Tongue (tissue), 2 donors: Measurements from ENCODE around the gene PREX1. TPM values are rescaled to one million over a fixed set of nuclear protein-coding genes. Genes with fewer than 3 reads are reported as not detected.
A peak's percentile ranks its signal among the peaks of the same experiment; 100 is the strongest.

Experiments used
- DNase-seq: peaks from one replicate; pipeline ENCODE4 v3.0.0-alpha.2; 2015
- total RNA-seq: library from RNA; depleted of rRNA; stranded (reverse); fragments of >200 nt; gene quantifications from one replicate; pipeline ENCODE4 v1.2.3, GENCODE V29; 2014

PREX1 gene
- total RNA-seq, 1 donor from 2014 or later, result 29.4 TPM

DNA sequence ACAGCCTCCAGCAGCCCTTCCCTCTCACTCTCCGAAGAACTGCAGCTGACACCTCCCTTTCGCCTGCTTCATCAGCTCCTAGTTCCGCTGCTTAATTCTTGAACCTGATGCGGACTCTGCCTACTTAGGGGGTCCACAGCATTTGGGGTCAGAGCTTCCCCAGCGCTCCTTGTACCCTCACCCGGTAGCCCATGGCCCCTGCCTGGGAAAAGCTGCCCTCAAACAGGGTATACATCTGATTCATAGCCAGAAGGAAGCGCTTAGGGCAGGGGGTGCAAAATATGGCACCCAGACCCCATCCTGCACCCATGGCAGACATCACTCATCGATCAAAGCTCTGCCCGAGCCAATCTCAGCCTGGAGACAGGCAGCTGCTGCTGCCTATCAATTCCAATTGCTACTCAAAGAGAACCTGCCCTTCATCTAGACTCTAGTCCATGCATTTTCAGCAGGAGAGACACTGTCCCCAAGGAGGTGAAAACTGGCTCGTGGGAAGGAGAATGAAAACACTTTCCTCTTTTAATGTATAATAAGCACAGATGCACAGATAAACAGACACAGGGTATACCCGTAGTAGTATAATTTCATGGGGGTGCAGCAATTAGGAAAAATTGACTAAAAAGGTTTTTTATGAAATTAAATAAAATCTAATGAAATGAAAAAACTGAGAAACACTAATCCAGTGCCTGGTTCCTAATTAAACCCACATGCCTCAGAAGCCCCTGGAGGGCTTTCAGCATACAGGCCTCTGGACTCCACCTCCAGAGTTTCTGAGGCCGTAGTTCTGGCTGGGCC, 194.8 kb downstream of the PREX1 start:
- DNase-seq, result no peak

GRCh38 chr20:48632017-48632824, 195.6 kb downstream of the PREX1 start:
- no peak for DNase-seq

- peak; percentile 57 for DNase-seq
These were observed 196.4 kb downstream of the PREX1 start for GRCh38 chr20:48631114-48632016.

DNA sequence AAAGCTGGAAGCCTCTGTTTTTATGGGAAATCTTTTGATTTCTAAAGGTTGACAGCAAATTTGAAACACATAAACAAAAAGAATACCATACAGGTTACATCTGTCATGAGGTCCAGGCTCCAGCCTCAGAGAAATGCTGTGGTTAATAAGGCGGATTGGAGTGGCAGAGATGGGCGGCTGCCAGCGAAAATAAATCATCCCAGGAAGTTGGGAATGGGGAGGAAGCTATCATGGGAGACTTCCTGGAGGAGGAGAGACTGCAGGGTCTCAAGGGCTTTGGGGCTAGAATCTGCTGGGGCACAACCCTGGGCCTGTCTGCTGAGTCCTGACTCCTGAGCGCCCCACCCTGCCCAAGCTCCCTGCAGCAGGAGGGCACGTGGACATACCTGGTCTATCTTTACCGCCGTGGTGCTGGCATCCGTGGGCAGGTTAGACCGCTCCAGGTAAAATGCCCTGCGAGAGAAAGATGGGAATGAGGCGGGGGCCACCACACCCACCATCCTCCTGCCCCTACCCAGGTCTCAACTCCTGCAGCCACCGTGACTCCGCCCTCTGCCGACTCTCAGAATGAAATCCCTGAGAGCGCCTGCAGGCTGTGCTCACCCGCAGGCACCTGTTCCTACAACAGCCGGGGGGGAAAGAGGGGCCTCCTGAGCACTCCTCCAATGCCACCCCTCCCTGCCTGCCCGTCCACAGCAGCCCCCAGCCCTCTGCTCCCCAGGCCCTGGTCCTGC, 197.3 kb downstream of the PREX1 start:
- peak; percentile 22 for DNase-seq

GRCh38 chr20:48629960-48630315, 197.9 kb downstream of the PREX1 start:
- no peak for DNase-seq

GRCh38 chr20:48629069-48629959, 198.5 kb downstream of the PREX1 start:
- no peak for DNase-seq

DNA sequence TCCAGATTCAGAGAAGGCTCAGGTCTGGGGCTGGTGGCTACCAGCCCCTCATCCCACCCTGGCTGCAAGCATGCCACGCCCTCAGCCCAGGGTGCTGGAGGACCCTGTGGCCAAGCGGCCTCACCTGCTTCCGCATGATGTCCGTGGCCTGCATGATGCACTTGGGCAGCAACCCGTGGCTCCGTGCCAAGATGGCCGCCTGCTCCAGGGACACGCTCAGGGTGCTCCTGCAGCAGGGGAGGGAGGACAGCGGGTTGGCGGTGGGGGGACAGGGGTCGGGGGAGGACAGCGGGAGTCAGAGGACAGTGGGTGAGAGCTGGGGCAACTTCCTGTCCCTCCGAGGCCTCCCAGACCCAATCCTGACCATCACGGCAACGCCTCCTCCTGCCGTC, 200.1 kb downstream of the PREX1 start:
- DNase-seq, result no peak

- no peak for DNase-seq
These were observed 200.7 kb downstream of the PREX1 start for GRCh38 chr20:48626938-48627736.

DNA sequence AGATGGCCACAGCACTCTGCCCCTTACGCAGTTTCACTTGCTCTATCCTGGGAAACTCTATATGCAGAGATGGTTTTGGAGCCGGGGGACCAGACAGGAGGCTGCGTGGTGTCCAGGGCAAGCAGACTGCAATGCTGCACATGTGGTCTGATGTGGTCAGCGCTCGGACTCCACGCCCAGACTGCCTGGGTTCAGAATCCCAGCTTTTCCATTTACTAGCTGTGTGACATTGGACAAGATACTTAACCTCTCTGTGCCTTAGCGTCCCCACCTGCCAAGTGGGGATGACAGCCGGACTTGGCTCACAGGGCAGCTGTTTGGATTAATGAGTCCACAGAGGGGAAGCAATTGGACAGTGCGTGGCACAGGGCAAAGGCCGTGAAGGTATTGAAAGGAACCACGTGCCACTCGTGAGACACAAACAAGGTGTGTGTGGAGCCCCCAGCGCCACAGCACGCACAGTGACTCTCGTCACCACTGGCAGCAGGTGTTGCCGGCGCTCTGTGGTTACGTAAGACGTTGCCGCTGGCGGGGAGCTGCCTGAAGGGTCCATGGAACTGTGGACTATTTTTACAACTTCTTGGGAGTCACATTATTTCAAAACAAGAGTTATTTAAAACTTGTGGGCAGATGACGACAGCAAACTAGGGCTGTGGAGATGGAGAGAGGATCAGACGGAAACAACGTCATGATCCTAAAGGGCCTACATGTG, 201.4 kb downstream of the PREX1 start:
- no peak for DNase-seq

GRCh38 chr20:48625136-48625900, 202.5 kb downstream of the PREX1 start:
- DNase-seq, result no peak

GRCh38 chr20:48624315-48625020, 203.3 kb downstream of the PREX1 start:
- DNase-seq, result no peak

- no peak for DNase-seq
These were observed 203.9 kb downstream of the PREX1 start for GRCh38 chr20:48623906-48624265.

DNA sequence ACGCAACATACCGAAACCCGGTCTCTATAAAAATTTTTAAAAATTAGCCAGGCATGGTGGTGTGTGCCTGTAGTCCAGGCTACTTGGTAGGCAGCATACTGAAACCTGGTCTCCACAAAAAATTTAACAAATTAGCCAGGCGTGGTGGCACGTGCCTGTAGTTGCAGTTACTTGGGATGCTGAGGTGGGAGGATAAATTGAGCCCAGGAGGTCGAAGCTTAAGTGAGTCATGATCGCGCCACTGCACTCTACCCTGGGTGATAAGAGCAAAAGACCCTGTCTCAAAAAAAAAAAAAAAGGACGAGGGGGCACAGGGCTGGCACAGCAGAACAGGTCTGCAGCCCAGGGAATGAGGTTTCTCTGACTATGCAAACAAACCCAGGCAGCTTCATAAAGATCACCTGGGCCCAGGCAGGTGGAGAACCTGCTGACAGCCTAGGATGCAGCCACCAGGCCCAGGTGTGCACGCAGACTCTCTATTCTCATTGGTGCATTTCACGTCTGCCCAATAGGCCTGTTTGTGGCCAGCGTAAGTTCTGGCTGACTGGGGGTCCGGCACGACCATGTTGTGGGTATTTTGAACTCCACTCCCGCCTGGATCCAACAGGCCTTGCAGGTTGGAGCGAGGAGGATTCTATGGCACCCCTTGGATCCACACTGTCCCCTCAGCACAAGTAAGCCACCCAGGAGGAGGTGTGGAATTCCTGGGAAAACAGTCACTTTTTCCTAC, 204.5 kb downstream of the PREX1 start:
- no peak for DNase-seq

GRCh38 chr20:48622421-48622820, 205.4 kb downstream of the PREX1 start:
- no peak for DNase-seq

DNA sequence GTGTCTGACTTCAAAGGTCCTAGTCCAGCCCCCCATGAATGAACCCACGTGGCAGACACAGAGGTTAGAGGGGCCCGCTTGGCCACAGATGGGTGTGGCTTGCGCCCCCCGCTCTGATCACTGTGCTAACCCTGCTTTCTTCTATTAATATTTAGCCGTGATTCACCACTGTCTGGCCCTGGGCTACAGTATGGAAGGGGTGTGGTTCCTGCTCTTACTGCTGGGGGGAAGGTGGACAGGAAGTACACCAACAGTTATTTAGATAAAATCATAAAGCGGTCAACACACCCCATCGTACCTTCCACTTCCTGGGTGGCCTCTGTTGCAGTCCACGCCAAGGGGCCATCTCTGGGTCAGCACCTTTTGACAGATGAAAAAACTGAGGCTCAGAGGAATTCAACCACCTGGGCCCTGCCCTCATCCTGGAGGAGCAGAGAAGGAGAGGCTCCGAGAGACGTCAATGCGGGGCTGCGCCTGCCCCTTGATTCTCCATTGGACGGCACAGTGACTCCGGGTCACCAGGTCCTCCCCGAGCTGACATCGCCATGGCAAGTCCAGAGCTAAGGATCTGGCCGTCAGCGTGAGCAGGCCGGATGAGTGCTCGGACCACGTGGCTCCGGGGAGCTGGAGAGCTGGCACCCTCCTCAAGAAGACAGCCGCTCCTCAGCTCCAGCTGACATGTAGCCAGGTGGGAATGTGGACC, 206.3 kb downstream of the PREX1 start:
- DNase-seq, result no peak
